Activated CD8-positive, alpha-beta memory T cell treated with anti-CD3 and anti-CD28 coated beads, Interleukin-2, amount 50 U/mL, for 24 hours (primary cell): ENCODE data around the gene NRIP3.

Experiments used
- DNase-seq: peaks from one replicate; pipeline ENCODE4 v3.0.0-alpha.2; 2020; ENCODE audit errors: extremely low read depth

The NRIP3 gene

DNA sequence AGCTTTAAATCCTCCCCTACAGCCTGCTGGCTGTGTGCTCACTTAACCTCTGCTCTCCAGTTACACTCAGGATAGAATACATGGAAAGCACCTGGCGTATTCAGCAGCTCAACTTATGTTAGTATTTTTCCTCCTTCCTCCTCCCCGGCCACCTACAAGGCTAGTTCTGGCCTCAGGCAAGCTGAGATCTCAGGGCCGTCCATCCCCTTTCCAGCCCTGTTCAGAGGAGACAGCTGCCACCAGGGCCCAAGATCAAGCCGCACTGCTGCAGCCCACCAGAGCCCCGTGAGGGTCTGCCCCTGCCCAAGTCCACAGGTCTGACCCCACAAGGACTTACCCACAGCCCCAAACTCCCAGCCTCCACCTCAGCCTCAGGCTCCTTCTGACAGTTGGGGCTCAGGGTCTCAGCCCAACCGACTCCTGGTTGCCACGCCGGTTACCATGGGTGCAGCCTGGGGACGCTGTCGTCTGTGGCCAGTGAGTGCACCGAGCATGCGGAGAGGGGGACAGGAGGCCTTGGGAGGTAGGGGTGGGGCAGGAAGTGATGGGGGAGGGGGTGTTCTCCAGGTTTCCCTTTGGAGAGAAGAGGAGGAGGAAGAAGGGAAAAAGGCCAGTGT lies 71.1 kb downstream of the NRIP3 start, which contains the start of gene C11orf16:
Gene C11orf16 (minus strand): TSS at position 384 of the 617 bp plus-strand sequence. CDS start 639 bp downstream, outside the sequence.
- DNase-seq: no peak
